WTC11 (cell line): Measurements from ENCODE around the gene GABRB1. TPM values are rescaled to one million over a fixed set of nuclear protein-coding genes. Genes with fewer than 3 reads are reported as not detected.

Experiments used
- ATF6 ChIP-seq: sonication (generic); formaldehyde crosslinking; IDR thresholded peaks from 2 replicates; pipeline ENCODE4 v1.8.1; 2023; ENCODE audit warnings: mild to moderate bottlenecking, missing genetic modification reagents
- CREB1 ChIP-seq: sonication (generic); formaldehyde crosslinking; IDR thresholded peaks from 2 replicates; pipeline ENCODE4 v1.8.0; 2023; ENCODE audit warnings: mild to moderate bottlenecking, missing genetic modification reagents
- E2F1 ChIP-seq: sonication (generic); formaldehyde crosslinking; IDR thresholded peaks from 2 replicates; pipeline ENCODE4 v1.8.0; 2022; ENCODE audit warnings: mild to moderate bottlenecking, missing genetic modification reagents
- ETV6 ChIP-seq: sonication (generic); formaldehyde crosslinking; IDR thresholded peaks from 2 replicates; pipeline ENCODE4 v1.8.1; 2022; ENCODE audit warnings: mild to moderate bottlenecking, missing genetic modification reagents
- GABPB1 ChIP-seq: sonication (generic); formaldehyde crosslinking; IDR thresholded peaks from 2 replicates; pipeline ENCODE4 v1.8.1; 2023; ENCODE audit warnings: mild to moderate bottlenecking, missing genetic modification reagents
- IRF2 ChIP-seq: sonication (generic); formaldehyde crosslinking; IDR thresholded peaks from 2 replicates; pipeline ENCODE4 v1.8.0; 2022; ENCODE audit warnings: low read depth, missing genetic modification reagents, borderline replicate concordance
- JUN ChIP-seq: sonication (generic); formaldehyde crosslinking; IDR thresholded peaks from 2 replicates; pipeline ENCODE4 v1.8.0; 2023; ENCODE audit warnings: mild to moderate bottlenecking, missing genetic modification reagents
- NR1H2 ChIP-seq: sonication (generic); formaldehyde crosslinking; IDR thresholded peaks from 2 replicates; pipeline ENCODE4 v1.9.0; 2021; ENCODE audit warnings: mild to moderate bottlenecking, moderate library complexity, missing genetic modification reagents
- NR3C1 ChIP-seq: sonication (generic); formaldehyde crosslinking; conservative IDR thresholded peaks from 2 replicates; pipeline ENCODE4 v1.8.1; 2023; ENCODE audit warnings: low read depth, mild to moderate bottlenecking, missing genetic modification reagents
- PRRX2 ChIP-seq: fragments of 250-450 bp; sonication (Bioruptor Pico); IDR thresholded peaks from 2 replicates; pipeline ENCODE4 v1.8.0; 2021; ENCODE audit warnings: mild to moderate bottlenecking
- ZNF138 ChIP-seq: sonication (generic); formaldehyde crosslinking; conservative IDR thresholded peaks from 2 replicates; pipeline ENCODE4 v1.8.1; 2022; ENCODE audit warnings: mild to moderate bottlenecking, moderate library complexity, missing genetic modification reagents
- total RNA-seq: library from RNA; stranded (reverse); gene quantifications from 3 replicates; pipeline ENCODE4 v1.2.3, GENCODE V29; 2021
- TF ChIP-seq, protein P1 (sequence below): fragments of 250-450 bp; sonication (Bioruptor Pico); IDR thresholded peaks from 2 replicates; pipeline ENCODE4 v2.1.2; 2022; ENCODE audit warnings: mild to moderate bottlenecking, moderate library complexity
- TF ChIP-seq, protein P2 (sequence below): fragments of 250-450 bp; sonication (Bioruptor Pico); IDR thresholded peaks from 2 replicates; pipeline ENCODE4 v1.9.0; 2021; ENCODE audit warnings: mild to moderate bottlenecking
- TF ChIP-seq, protein P3 (sequence below): fragments of 250-450 bp; sonication (Bioruptor Pico); IDR thresholded peaks from 2 replicates; pipeline ENCODE4 v1.9.0; 2021; ENCODE audit warnings: moderate library complexity, mild to moderate bottlenecking, inconsistent platforms, borderline replicate concordance
- TF ChIP-seq, protein P4 (sequence below): sonication (generic); formaldehyde crosslinking; conservative IDR thresholded peaks from 2 replicates; pipeline ENCODE4 v1.8.1; 2023; ENCODE audit warnings: mild to moderate bottlenecking, low read depth, missing genetic modification reagents, moderate library complexity
- TF ChIP-seq, protein P5 (sequence below): fragments of 200-600 bp; IDR thresholded peaks from 2 replicates; pipeline ENCODE4 v1.8.0; 2022; ENCODE audit warnings: antibody characterized with exemption

GABRB1 gene
- total RNA-seq, 1 experiment from 2014 or later = 0.66 TPM

DNA sequence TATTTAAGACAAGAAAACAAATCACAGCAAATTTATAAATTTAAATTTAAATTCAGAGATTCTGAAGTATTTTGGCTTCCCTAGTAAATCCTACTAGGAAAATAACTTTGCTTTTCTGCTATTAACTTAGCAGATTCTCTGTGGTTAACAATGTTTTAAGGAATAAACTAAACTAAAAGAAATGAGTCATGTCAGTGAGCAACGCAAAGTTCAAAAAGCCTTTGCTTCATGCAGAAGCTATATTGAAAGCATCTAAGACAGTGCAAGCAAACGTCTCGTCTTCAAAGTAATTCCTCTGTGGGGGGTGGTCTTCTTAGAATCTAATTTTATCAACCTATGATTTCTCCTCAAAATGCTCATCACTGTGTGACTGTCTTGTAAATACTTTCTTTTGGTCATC is 30.1 kb downstream of the GABRB1 start (continued):
- TF ChIP-seq ATF6 (CRISPR knock-in tag) (no peak), ETV6 (CRISPR knock-in tag) (no peak), E2F1 (CRISPR knock-in tag) (no peak), CREB1 (CRISPR knock-in tag) (no peak), JUN (CRISPR knock-in tag) (no peak), ZNF138 (CRISPR knock-in tag) (no peak), IRF2 (no peak), GABPB1 (no peak), NR3C1 (CRISPR knock-in tag) (no peak), NR1H2 (no peak), PRRX2 (CRISPR knock-in tag) (no peak)
- TF ChIP-seq, protein P1, sequence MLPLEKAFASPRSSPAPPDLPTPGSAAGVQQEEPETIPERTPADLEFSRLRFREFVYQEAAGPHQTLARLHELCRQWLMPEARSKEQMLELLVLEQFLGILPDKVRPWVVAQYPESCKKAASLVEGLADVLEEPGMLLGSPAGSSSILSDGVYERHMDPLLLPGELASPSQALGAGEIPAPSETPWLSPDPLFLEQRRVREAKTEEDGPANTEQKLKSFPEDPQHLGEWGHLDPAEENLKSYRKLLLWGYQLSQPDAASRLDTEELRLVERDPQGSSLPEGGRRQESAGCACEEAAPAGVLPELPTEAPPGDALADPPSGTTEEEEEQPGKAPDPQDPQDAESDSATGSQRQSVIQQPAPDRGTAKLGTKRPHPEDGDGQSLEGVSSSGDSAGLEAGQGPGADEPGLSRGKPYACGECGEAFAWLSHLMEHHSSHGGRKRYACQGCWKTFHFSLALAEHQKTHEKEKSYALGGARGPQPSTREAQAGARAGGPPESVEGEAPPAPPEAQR = no peak
- TF ChIP-seq, protein P2, sequence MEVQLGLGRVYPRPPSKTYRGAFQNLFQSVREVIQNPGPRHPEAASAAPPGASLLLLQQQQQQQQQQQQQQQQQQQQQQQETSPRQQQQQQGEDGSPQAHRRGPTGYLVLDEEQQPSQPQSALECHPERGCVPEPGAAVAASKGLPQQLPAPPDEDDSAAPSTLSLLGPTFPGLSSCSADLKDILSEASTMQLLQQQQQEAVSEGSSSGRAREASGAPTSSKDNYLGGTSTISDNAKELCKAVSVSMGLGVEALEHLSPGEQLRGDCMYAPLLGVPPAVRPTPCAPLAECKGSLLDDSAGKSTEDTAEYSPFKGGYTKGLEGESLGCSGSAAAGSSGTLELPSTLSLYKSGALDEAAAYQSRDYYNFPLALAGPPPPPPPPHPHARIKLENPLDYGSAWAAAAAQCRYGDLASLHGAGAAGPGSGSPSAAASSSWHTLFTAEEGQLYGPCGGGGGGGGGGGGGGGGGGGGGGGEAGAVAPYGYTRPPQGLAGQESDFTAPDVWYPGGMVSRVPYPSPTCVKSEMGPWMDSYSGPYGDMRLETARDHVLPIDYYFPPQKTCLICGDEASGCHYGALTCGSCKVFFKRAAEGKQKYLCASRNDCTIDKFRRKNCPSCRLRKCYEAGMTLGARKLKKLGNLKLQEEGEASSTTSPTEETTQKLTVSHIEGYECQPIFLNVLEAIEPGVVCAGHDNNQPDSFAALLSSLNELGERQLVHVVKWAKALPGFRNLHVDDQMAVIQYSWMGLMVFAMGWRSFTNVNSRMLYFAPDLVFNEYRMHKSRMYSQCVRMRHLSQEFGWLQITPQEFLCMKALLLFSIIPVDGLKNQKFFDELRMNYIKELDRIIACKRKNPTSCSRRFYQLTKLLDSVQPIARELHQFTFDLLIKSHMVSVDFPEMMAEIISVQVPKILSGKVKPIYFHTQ (CRISPR knock-in tag) = no peak
- TF ChIP-seq, protein P3, sequence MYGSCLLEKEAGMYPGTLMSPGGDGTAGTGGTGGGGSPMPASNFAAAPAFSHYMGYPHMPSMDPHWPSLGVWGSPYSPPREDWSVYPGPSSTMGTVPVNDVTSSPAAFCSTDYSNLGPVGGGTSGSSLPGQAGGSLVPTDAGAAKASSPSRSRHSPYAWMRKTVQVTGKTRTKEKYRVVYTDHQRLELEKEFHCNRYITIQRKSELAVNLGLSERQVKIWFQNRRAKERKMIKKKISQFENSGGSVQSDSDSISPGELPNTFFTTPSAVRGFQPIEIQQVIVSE (CRISPR knock-in tag) = no peak
- TF ChIP-seq, protein P4, sequence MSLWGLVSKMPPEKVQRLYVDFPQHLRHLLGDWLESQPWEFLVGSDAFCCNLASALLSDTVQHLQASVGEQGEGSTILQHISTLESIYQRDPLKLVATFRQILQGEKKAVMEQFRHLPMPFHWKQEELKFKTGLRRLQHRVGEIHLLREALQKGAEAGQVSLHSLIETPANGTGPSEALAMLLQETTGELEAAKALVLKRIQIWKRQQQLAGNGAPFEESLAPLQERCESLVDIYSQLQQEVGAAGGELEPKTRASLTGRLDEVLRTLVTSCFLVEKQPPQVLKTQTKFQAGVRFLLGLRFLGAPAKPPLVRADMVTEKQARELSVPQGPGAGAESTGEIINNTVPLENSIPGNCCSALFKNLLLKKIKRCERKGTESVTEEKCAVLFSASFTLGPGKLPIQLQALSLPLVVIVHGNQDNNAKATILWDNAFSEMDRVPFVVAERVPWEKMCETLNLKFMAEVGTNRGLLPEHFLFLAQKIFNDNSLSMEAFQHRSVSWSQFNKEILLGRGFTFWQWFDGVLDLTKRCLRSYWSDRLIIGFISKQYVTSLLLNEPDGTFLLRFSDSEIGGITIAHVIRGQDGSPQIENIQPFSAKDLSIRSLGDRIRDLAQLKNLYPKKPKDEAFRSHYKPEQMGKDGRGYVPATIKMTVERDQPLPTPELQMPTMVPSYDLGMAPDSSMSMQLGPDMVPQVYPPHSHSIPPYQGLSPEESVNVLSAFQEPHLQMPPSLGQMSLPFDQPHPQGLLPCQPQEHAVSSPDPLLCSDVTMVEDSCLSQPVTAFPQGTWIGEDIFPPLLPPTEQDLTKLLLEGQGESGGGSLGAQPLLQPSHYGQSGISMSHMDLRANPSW (CRISPR knock-in tag) = no peak
- TF ChIP-seq, protein P5, sequence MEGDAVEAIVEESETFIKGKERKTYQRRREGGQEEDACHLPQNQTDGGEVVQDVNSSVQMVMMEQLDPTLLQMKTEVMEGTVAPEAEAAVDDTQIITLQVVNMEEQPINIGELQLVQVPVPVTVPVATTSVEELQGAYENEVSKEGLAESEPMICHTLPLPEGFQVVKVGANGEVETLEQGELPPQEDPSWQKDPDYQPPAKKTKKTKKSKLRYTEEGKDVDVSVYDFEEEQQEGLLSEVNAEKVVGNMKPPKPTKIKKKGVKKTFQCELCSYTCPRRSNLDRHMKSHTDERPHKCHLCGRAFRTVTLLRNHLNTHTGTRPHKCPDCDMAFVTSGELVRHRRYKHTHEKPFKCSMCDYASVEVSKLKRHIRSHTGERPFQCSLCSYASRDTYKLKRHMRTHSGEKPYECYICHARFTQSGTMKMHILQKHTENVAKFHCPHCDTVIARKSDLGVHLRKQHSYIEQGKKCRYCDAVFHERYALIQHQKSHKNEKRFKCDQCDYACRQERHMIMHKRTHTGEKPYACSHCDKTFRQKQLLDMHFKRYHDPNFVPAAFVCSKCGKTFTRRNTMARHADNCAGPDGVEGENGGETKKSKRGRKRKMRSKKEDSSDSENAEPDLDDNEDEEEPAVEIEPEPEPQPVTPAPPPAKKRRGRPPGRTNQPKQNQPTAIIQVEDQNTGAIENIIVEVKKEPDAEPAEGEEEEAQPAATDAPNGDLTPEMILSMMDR = no peak
